Calu3 (cell line): ENCODE measurements around the gene GNB1. TPM values are rescaled to one million over a fixed set of nuclear protein-coding genes. Genes with fewer than 3 reads are reported as not detected.

Experiments
- BruUV-seq: library from RNA; stranded (reverse); fragments of 400-500 nt; replicated peaks from 2 replicates; lab custom pipeline; 2021; lab: Mats Ljungman, UMichigan
- CTCF ChIA-PET: fragments of 300-600 bp; sonication (Branson Sonifier 250); formaldehyde crosslinking; loops from one replicate; lab custom pipeline; 2022; ENCODE audit warnings: antibody characterized with exemption; lab: Charles Lee
- DNase-seq: peaks from one replicate; pipeline ENCODE4 v3.0.0; 2022
- H3K27ac Mint-ChIP-seq: one replicate; pipeline ENCODE4 v1.8.0; 2022; ENCODE audit warnings: mixed read lengths; ENCODE audit not compliant: unreplicated experiment
- H3K27me3 Mint-ChIP-seq: one replicate; pipeline ENCODE4 v1.8.0; 2022; ENCODE audit warnings: mixed read lengths; ENCODE audit not compliant: unreplicated experiment
- H3K36me3 Mint-ChIP-seq: one replicate; pipeline ENCODE4 v1.8.0; 2022; ENCODE audit warnings: mild to moderate bottlenecking, moderate library complexity, mixed read lengths; ENCODE audit not compliant: insufficient read depth, unreplicated experiment
- H3K4me1 Mint-ChIP-seq: one replicate; pipeline ENCODE4 v1.8.0; 2022; ENCODE audit warnings: mild to moderate bottlenecking, low read depth, mixed read lengths; ENCODE audit not compliant: unreplicated experiment
- H3K4me3 Mint-ChIP-seq: one replicate; pipeline ENCODE4 v1.8.0; 2022; ENCODE audit warnings: mild to moderate bottlenecking, low read depth, moderate library complexity, mixed read lengths; ENCODE audit not compliant: unreplicated experiment
- H3K9me3 Mint-ChIP-seq: one replicate; pipeline ENCODE4 v1.8.0; 2022; ENCODE audit warnings: low read depth, mixed read lengths; ENCODE audit not compliant: unreplicated experiment
- CTCF ChIP-seq: fragments of 200-600 bp; IDR thresholded peaks from one replicate; pipeline ENCODE4 v1.8.0; 2022; ENCODE audit warnings: antibody characterized with exemption; ENCODE audit not compliant: unreplicated experiment
- intact Hi-C: fragments of 100-400 bp; cut with micrococcal nuclease; formaldehyde crosslinking; loops from one replicate; pipeline ENCODE4 v1.10.0; 2022; ENCODE audit not compliant: unreplicated experiment
- total RNA-seq: library from RNA; stranded (reverse); gene quantifications from 2 replicates; pipeline ENCODE4 v1.2.3, GENCODE V29; 2022

GNB1 gene
- total RNA-seq, 1 experiment from 2014 or later: 252 TPM

- intact Hi-C loops: no loop called here
- Mint-ChIP-seq H3K4me1 (no peaks in the 10 kb centered on the region), H3K27me3 (peaks cover 35% of the 10 kb centered on the region), H3K27ac (no peak overlapping the region), H3K9me3 (no peaks in the 10 kb centered on the region), H3K4me3 (no peak overlapping the region), H3K36me3 (no peaks in the 10 kb centered on the region)
- DNase-seq: no peak
- CTCF ChIA-PET: no interaction called here
- BruUV-seq: no TSS peak
- no peak for TF ChIP-seq CTCF
These were observed 36.2 kb upstream of the GNB1 start for GRCh38 chr1:1926886-1927660.

GRCh38 chr1:1926346-1926811, 35.5 kb upstream of the GNB1 start:
- no peak overlapping the region for H3K27ac Mint-ChIP-seq
- no peak for TF ChIP-seq CTCF
- DNase-seq: no peak
- no TSS peak for BruUV-seq
- H3K27me3 Mint-ChIP-seq: peaks cover 35% of the 10 kb centered on the region
- intact Hi-C loops: no loop called here
- no peak overlapping the region for H3K4me3 Mint-ChIP-seq
- H3K4me1 Mint-ChIP-seq: no peaks in the 10 kb centered on the region
- no peaks in the 10 kb centered on the region for H3K9me3 Mint-ChIP-seq
- H3K36me3 Mint-ChIP-seq: no peaks in the 10 kb centered on the region
- CTCF ChIA-PET: no interaction called here

- Mint-ChIP-seq H3K27ac (no peak overlapping the region), H3K4me1 (no peaks in the 10 kb centered on the region), H3K9me3 (no peaks in the 10 kb centered on the region), H3K4me3 (no peak overlapping the region), H3K36me3 (no peaks in the 10 kb centered on the region), H3K27me3 (peaks cover 35% of the 10 kb centered on the region)
- intact Hi-C loops: no loop called here
- CTCF ChIA-PET: no interaction called here
- no peak for TF ChIP-seq CTCF
- no TSS peak for BruUV-seq
- DNase-seq: no peak
These were observed 34.8 kb upstream of the GNB1 start for GRCh38 chr1:1925437-1926345.

GRCh38 chr1:1924849-1925248, 34.0 kb upstream of the GNB1 start:
- Mint-ChIP-seq H3K4me1 (no peaks in the 10 kb centered on the region), H3K27ac (no peak overlapping the region), H3K9me3 (no peaks in the 10 kb centered on the region), H3K36me3 (no peaks in the 10 kb centered on the region), H3K27me3 (peaks cover 35% of the 10 kb centered on the region), H3K4me3 (no peak overlapping the region)
- no TSS peak for BruUV-seq
- CTCF ChIA-PET: no interaction called here
- intact Hi-C loops: no loop called here
- no peak for DNase-seq
- TF ChIP-seq CTCF: no peak
